Adipocyte (in vitro differentiated cells): ENCODE measurements around the gene MAP10.

Experiments used
- DNase-seq: peaks from one replicate; pipeline ENCODE4 v3.0.0-alpha.2; 2015; ENCODE audit warnings: low read depth
- H3K27me3 ChIP-seq: replicated peaks from 2 replicates; pipeline ENCODE4 v1.7.0; 2013; ENCODE audit warnings: mild to moderate bottlenecking, low read length, moderate library complexity; ENCODE audit not compliant: control insufficient read depth, insufficient read depth
- H3K36me3 ChIP-seq: 2 replicates; pipeline ENCODE4 v1.7.0; 2013; ENCODE audit warnings: low read length, mild to moderate bottlenecking, moderate library complexity; ENCODE audit not compliant: control insufficient read depth, insufficient read depth, severe bottlenecking
- H3K4me1 ChIP-seq: 2 replicates; pipeline ENCODE4 v1.7.0; 2013; ENCODE audit warnings: mild to moderate bottlenecking, low read length, moderate library complexity; ENCODE audit not compliant: control insufficient read depth, insufficient read depth
- H3K4me3 ChIP-seq: 2 replicates; pipeline ENCODE4 v1.7.0; 2013; ENCODE audit warnings: mild to moderate bottlenecking, low read length, moderate library complexity
- H3K9ac ChIP-seq: 2 replicates; pipeline ENCODE4 v1.7.0; 2013; ENCODE audit warnings: mild to moderate bottlenecking, low read length, moderate library complexity
- H3K9me3 ChIP-seq: 2 replicates; pipeline ENCODE4 v1.7.0; 2013; ENCODE audit warnings: mild to moderate bottlenecking, low read length, moderate library complexity; ENCODE audit not compliant: control insufficient read depth

The MAP10 gene

DNA sequence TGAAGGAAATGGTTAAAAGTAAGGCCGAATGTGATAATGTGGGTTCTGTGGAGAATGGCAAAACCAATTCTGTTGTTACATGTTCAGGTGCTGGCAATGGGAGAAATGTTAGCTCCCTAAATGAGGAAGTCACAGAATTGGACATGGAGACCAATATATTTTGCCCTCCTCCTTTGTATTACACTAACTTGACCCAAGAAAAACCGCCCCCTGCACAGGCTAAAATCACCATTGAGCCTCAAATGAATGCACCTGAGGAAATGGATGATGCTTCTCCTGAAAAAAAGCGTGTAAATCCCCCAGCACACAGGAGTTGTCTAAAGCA is 932 bp downstream of the MAP10 start:
- Histone ChIP-seq H3K9me3 (no peaks in the 10 kb centered on the region), H3K27me3 (no peaks in the 10 kb centered on the region), H3K9ac (peak overlapping the region; percentile 89), H3K36me3 (no peaks in the 10 kb centered on the region), H3K4me1 (peaks cover 19% of the 10 kb centered on the region), H3K4me3 (peak overlapping the region; percentile 86)
- DNase-seq: no peak

DNA sequence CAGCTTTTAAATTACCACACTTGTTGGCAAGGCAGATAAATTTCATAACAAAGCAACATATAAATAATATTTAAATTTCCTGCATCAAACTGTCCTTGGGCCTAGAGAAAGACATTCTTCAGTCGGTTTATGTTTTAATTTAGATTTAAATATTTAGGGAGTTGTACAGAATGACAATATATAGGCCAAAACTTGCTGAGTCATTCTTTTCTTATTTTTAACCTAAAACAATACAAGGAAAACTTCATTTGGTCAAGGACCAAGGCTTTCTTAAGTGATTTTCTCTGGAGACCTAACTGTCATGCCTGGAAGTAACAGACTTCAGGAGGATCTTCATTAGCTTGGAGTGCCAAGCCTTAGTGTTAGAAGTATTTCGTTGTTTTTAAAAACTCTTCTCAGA is 5.6 kb downstream of the MAP10 start:
- peaks cover 17% of the 10 kb centered on the region for H3K4me1 ChIP-seq
- no peaks in the 10 kb centered on the region for H3K27me3 ChIP-seq
- H3K4me3 ChIP-seq: no peak overlapping the region
- H3K9me3 ChIP-seq: no peaks in the 10 kb centered on the region
- peak; percentile 28 for DNase-seq
- no peak overlapping the region for H3K9ac ChIP-seq
- H3K36me3 ChIP-seq: no peaks in the 10 kb centered on the region

DNA sequence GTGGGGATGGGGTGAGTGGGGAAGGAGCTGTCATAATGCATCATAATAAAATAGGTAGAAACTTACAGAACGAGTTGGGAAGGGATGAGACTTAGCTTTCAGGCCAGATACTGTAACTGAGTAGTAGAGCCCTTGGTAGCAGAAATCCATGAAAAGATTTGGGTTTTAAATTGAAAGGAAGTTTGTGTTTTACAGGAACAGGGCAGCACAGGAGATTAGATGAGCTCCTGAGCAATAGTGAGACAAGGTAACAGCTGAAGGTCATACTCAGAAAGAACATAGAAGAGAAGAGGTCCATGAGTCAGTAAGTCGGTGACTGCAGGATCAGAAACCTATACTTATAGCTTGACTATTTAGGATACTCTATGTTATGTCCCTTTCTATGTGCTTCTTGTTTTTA is 7.3 kb downstream of the MAP10 start:
- H3K36me3 ChIP-seq: no peaks in the 10 kb centered on the region
- no peaks in the 10 kb centered on the region for H3K9me3 ChIP-seq
- H3K27me3 ChIP-seq: no peaks in the 10 kb centered on the region
- H3K9ac ChIP-seq: no peak overlapping the region
- peaks cover 17% of the 10 kb centered on the region for H3K4me1 ChIP-seq
- no peak for DNase-seq
- H3K4me3 ChIP-seq: no peak overlapping the region

DNA sequence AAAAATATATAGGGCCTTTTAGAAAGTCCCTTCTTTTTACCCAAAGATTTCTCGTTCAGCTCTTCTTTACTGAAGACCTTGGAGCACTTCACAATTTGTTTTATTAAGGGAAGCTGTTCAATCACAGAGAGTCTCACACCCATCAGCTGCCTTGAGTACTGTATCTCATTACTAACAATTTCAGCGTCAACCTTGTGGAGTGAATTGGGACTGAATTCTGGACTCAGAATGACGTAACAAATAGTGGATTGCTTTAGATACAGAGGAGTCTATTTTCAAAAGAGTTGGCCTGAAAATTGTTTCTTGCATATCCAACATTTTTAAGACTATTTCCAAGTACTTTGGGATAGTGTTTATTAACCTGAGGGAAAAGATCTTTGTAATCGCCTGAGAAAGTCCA is 7.9 kb downstream of the MAP10 start:
- no peaks in the 10 kb centered on the region for H3K36me3 ChIP-seq
- H3K4me3 ChIP-seq: no peak overlapping the region
- DNase-seq: no peak
- peaks cover 17% of the 10 kb centered on the region for H3K4me1 ChIP-seq
- H3K9ac ChIP-seq: no peak overlapping the region
- H3K27me3 ChIP-seq: no peaks in the 10 kb centered on the region
- no peaks in the 10 kb centered on the region for H3K9me3 ChIP-seq

DNA sequence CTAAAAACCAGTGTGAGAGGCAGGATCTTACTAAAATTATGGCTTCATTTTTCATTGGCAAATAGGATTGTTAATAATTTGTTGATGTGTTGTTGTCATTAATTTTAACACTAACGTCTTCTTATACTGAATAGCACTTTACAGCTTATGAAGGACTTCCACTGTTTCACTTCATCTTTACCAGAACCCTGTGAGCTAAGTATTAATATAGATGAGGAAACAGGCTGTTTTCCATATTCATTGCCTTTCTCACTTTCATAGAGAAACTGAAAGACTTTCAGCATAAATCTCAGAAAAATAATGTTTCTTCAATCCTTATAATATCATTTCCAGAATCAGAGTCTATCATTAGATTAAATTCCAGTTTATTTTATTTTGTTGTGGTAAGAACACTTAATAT is 8.5 kb downstream of the MAP10 start:
- H3K9me3 ChIP-seq: no peaks in the 10 kb centered on the region
- H3K9ac ChIP-seq: no peak overlapping the region
- peaks cover 17% of the 10 kb centered on the region for H3K4me1 ChIP-seq
- no peaks in the 10 kb centered on the region for H3K36me3 ChIP-seq
- DNase-seq: no peak
- H3K4me3 ChIP-seq: no peak overlapping the region
- no peaks in the 10 kb centered on the region for H3K27me3 ChIP-seq

DNA sequence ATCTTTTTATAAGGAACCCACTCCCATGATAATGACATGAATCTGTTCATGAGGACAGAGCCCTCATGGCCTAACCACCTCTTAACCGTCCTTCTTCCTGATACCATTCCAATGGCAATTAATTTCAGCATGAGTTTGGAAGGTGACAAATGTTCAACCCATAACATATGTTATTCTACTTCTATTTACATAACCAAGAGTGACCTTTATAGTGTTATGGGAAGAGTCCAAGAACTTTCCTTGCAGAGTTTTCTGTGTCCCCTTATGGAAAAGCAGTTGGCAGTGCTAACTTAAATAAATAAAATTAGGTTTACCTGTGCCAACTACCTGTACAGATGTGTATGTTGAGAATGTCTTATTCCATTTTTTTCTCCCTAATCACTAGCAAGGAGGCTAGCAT is 11.1 kb downstream of the MAP10 start:
- Histone ChIP-seq H3K4me1 (peaks cover 6% of the 10 kb centered on the region), H3K9ac (no peak overlapping the region), H3K9me3 (no peaks in the 10 kb centered on the region), H3K27me3 (no peaks in the 10 kb centered on the region), H3K4me3 (no peak overlapping the region), H3K36me3 (no peaks in the 10 kb centered on the region)
- no peak for DNase-seq

DNA sequence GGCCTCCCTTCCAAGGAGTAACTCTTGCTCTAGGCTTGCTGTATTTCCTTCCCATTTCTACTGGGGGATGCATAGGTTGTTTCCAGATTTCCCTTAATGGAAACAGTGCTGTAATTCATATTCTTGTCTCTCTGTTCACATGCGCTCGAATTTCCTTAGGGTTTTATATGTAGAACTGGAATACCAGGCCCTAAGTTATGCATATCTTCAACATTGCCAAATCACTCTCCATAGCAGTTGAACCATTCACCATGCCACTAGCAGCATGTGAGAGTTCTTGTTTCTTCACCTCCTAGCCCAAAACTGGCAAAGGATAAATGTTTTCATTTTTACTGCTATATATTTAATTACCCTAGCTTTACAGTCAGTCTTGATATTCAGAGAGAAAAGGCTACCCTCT is 12.8 kb downstream of the MAP10 start:
- Histone ChIP-seq H3K36me3 (no peaks in the 10 kb centered on the region), H3K4me1 (peaks cover 9% of the 10 kb centered on the region), H3K27me3 (no peaks in the 10 kb centered on the region), H3K9me3 (no peaks in the 10 kb centered on the region), H3K4me3 (no peak overlapping the region), H3K9ac (no peak overlapping the region)
- no peak for DNase-seq

DNA sequence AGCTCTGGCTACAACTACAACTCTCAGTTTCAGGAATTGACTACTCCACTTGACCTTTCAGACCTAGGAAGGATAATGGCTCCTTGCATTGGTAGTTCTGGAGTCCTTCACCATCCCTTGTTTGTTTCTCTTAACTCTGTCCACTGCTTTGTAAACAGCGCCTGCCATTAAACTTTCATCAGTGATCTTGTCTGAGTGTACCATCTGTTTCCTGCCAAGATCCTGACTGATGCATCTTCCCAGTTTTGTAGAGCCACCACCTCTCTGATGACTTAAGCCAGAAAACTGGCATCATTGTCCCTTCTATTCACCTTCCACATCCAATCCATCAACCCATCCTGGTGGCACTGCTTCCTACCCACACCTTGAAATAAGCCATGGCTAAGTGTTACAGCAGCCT is 15.2 kb downstream of the MAP10 start:
- H3K4me1 ChIP-seq: peaks cover 4% of the 10 kb centered on the region
- no peaks in the 10 kb centered on the region for H3K36me3 ChIP-seq
- DNase-seq: no peak
- no peak overlapping the region for H3K9ac ChIP-seq
- no peaks in the 10 kb centered on the region for H3K27me3 ChIP-seq
- H3K4me3 ChIP-seq: no peak overlapping the region
- H3K9me3 ChIP-seq: no peaks in the 10 kb centered on the region

DNA sequence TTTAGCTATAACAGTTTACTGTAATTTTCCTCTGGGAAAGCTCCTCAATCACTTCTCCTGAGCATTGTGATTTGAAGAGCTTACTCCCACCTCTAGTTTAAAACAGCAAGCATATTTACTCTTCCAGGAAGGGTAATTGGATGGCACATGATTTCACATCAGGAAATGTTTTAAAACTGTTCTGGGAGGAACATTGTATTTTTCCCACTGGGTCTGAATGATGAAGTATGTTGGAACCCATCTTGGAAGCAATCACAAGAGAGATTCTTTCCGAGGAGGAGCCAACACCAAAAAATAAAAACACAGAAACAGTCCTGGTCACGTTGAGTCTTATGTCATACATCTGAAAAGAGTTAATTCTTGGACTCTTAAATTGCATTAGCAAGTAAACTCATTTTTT is 17.3 kb downstream of the MAP10 start:
- DNase-seq: no peak
- Histone ChIP-seq H3K9ac (no peak overlapping the region), H3K4me3 (no peak overlapping the region), H3K27me3 (no peaks in the 10 kb centered on the region), H3K9me3 (peaks cover 3% of the 10 kb centered on the region), H3K4me1 (peaks cover 4% of the 10 kb centered on the region), H3K36me3 (no peaks in the 10 kb centered on the region)

DNA sequence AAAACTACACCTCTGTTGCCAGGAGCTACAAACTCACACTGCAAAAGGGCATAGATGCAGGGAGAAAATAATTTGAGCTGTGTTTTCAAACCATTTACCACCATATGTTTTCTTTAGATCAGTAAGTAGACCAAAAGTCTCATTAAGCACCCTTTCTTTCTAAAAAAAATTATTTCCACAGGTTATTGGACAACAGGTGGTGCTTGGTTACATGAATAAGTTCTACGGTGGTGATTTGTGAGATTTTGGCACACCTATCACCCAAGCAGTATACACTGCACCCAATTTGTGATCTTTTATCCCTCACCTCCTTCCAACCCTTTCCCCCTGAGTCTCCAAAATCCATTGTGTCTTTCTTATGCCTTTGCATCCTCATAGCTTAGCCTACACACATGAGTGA is 21.1 kb downstream of the MAP10 start:
- H3K9ac ChIP-seq: no peak overlapping the region
- no peak overlapping the region for H3K4me3 ChIP-seq
- peaks cover 3% of the 10 kb centered on the region for H3K9me3 ChIP-seq
- H3K36me3 ChIP-seq: no peaks in the 10 kb centered on the region
- H3K27me3 ChIP-seq: no peaks in the 10 kb centered on the region
- DNase-seq: no peak
- H3K4me1 ChIP-seq: peaks cover 4% of the 10 kb centered on the region

DNA sequence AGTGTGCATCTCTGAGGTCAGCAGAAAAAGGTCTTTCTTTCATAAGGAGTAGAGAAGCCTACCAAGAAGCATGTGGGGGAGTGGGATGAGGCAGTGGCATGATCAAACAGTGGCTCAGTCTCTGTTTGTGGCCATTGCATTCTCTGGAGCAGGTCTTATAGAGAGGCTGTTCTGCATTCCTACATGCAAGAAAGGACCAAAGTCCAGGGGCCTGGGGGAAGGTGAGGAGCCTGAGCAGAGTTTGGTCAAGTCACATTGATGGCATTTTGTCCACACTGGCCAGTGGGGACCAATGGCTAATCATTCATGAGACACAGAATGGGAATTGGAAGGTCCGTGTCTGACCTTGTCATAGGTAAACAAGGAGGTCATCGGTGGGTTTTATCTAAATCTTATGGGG is 25.4 kb downstream of the MAP10 start:
- H3K9ac ChIP-seq: no peak overlapping the region

DNA sequence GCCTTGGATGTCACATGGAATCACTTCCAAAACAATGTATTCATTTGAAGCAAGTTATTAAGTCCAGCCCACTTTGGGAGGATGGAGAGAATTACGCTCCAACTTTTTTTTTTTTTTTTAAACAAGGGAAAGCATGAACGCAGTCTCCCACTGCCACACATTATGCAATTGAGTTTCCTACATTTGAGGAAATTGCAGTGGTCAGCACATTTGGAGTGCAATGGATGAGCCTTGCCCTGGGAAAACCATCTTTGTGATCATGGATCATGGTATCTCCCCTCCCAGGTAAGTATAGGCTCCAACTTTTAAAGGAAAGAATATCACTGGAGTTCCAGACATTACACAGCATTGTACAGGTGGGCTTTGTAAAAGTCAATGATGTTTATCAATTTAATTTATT is 26.7 kb downstream of the MAP10 start:
- Histone ChIP-seq H3K4me3 (no peak overlapping the region), H3K9me3 (no peaks in the 10 kb centered on the region), H3K27me3 (no peaks in the 10 kb centered on the region), H3K36me3 (no peaks in the 10 kb centered on the region), H3K4me1 (peaks cover 6% of the 10 kb centered on the region), H3K9ac (no peak overlapping the region)
- DNase-seq: no peak

More for the DNA sequence above, 25.4 kb downstream of the MAP10 start:
- Histone ChIP-seq H3K27me3 (no peaks in the 10 kb centered on the region), H3K4me3 (no peak overlapping the region), H3K4me1 (peaks cover 6% of the 10 kb centered on the region), H3K9me3 (peaks cover 3% of the 10 kb centered on the region), H3K36me3 (no peaks in the 10 kb centered on the region)
- no peak for DNase-seq
